Right atrium auricular region (tissue), 2 donors: ENCODE results near the gene TOP3B. TPM values are rescaled to one million over a fixed set of nuclear protein-coding genes. Genes with fewer than 3 reads are reported as not detected.
"Not testable (repeated sequence)": the region's sequence is repeated elsewhere in the genome, so short reads cannot be mapped to it uniquely, and the experiment has no call there.

ENCODE experiments used
- DNase-seq: peaks from one replicate; pipeline ENCODE4 v3.0.0-alpha.2; 2019; ENCODE audit warnings: low spot score
- H3K27ac ChIP-seq, 2 donors: fragments of 200-600 bp; sonication (generic); 1 replicate in 1 of 2; 2 replicates in 1 of 2; pipeline ENCODE4 v1.5.1; 2016 to 2019
- H3K27me3 ChIP-seq, 2 donors: fragments of 200-600 bp; sonication (generic); one replicate each; pipeline versions ENCODE4 v1.5.1 to v1.6.0; 2017 to 2019
- H3K36me3 ChIP-seq: fragments of 200-600 bp; sonication (generic); one replicate; pipeline ENCODE4 v1.5.1; 2016
- H3K4me1 ChIP-seq, 2 donors: fragments of 200-600 bp; sonication (generic); one replicate each; pipeline versions ENCODE4 v1.5.1 to v1.6.0; 2017 to 2019
- H3K4me3 ChIP-seq, 2 donors: fragments of 200-600 bp; sonication (generic); 1 replicate in 1 of 2; 2 replicates in 1 of 2; pipeline ENCODE4 v1.5.1; 2017 to 2019; ENCODE audit warnings: mild to moderate bottlenecking in 1 of 2, moderate library complexity in 1 of 2
- H3K9me3 ChIP-seq, 2 donors: fragments of 200-600 bp; sonication (generic); one replicate each; pipeline ENCODE4 v1.5.1; 2019
- total RNA-seq, 2 donors: library from RNA; depleted of rRNA; stranded (reverse); fragments of >200 nt; gene quantifications; one replicate each; pipeline ENCODE4 v1.1.0, GENCODE V29; 2016
- TF ChIP-seq, protein P1 (sequence below), 2 donors: fragments of 200-600 bp; sonication (generic); IDR thresholded peaks; one replicate each; pipeline ENCODE4 v1.5.1; 2019; ENCODE audit warnings: antibody characterized with exemption in 2 of 2

Gene TOP3B
- total RNA-seq, 2 donors from 2014 or later: 11.5 to 12.3 TPM

- H3K27me3 ChIP-seq: no peaks in the 10 kb centered on the region
- H3K4me1 ChIP-seq: peaks cover 0 to 13% of the 10 kb centered on the region in 2 donors
- peaks cover 11% of the 10 kb centered on the region for H3K36me3 ChIP-seq
- H3K27ac ChIP-seq: no peak overlapping the region
- TF ChIP-seq, protein P1, sequence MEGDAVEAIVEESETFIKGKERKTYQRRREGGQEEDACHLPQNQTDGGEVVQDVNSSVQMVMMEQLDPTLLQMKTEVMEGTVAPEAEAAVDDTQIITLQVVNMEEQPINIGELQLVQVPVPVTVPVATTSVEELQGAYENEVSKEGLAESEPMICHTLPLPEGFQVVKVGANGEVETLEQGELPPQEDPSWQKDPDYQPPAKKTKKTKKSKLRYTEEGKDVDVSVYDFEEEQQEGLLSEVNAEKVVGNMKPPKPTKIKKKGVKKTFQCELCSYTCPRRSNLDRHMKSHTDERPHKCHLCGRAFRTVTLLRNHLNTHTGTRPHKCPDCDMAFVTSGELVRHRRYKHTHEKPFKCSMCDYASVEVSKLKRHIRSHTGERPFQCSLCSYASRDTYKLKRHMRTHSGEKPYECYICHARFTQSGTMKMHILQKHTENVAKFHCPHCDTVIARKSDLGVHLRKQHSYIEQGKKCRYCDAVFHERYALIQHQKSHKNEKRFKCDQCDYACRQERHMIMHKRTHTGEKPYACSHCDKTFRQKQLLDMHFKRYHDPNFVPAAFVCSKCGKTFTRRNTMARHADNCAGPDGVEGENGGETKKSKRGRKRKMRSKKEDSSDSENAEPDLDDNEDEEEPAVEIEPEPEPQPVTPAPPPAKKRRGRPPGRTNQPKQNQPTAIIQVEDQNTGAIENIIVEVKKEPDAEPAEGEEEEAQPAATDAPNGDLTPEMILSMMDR (IDR thresholded peaks at IDR 0.05): no peak
- no peak for DNase-seq
- no peak overlapping the region for H3K4me3 ChIP-seq
- H3K9me3 ChIP-seq: no peaks in the 10 kb centered on the region
Observed at GRCh38 chr22:21918466-21919185, 64.0 kb downstream of the TOP3B start.

DNA sequence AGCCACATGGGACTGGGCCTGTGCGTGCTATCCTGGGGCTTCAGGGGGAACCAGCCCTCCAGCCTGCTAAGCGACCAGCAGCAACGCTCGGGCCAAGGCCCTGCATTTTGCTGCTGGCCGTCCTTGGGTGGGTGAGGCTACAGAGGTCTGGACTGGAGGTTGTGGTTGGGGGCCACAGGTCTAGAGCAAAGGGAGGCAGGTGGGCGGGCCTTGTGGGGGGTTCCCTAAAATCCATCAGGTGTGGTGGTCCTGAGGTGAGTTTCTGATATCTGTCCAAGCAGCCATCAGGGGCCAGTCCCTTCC, 64.7 kb downstream of the TOP3B start:
- H3K36me3 ChIP-seq: peaks cover 11% of the 10 kb centered on the region
- TF ChIP-seq, protein P1 (IDR thresholded peaks at IDR 0.05): no peak
- H3K9me3 ChIP-seq: no peaks in the 10 kb centered on the region
- H3K27me3 ChIP-seq: no peaks in the 10 kb centered on the region
- no peak overlapping the region for H3K27ac ChIP-seq
- H3K4me3 ChIP-seq: no peak overlapping the region
- no peak for DNase-seq
- H3K4me1 ChIP-seq: peaks cover 0 to 13% of the 10 kb centered on the region in 2 donors

DNA sequence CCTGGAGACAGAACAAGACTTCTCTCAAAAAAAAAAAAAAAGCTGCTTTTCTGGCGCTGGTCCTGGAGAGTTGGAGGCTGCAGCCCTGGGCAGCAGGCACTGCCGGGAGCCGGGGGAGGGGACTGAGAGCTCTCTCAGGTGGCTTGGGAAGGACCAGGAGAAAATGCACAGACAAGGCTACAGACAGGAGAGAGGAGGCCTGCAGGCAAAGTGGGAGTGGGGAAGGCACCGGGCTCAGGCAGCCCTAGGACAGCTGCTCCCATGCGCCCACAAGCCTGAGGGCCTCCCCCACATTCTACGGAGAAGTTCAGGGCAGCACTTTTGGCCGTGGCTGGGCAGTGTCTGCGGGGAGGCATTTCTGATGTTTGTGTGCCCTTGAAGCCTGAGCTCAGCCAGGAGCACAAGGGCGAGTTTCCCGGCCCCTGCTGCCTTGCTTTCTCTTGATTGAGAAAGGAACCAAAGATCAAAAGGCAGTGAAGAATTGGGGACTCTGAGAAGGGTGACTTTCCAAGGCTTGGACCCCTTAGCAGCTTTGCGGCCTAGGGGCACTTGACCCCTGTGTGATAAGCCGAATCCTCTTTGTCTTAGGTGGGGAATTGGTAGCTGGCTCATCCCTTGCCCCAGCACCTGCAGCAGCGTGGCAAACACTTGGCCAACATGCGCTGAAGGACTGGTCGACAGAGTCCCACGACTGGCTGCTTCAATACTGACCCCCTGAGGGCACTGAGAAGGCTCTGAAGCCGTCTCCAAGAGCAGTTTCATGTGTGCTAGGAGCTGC, 65.2 kb downstream of the TOP3B start:
- no peak overlapping the region for H3K4me3 ChIP-seq
- H3K4me1 ChIP-seq: peaks cover 0 to 13% of the 10 kb centered on the region in 2 donors
- H3K27me3 ChIP-seq: no peaks in the 10 kb centered on the region
- H3K36me3 ChIP-seq: peaks cover 11% of the 10 kb centered on the region
- no peak for DNase-seq
- no peaks in the 10 kb centered on the region for H3K9me3 ChIP-seq
- TF ChIP-seq, protein P1 (IDR thresholded peaks at IDR 0.05): no peak
- H3K27ac ChIP-seq: no peak overlapping the region

DNA sequence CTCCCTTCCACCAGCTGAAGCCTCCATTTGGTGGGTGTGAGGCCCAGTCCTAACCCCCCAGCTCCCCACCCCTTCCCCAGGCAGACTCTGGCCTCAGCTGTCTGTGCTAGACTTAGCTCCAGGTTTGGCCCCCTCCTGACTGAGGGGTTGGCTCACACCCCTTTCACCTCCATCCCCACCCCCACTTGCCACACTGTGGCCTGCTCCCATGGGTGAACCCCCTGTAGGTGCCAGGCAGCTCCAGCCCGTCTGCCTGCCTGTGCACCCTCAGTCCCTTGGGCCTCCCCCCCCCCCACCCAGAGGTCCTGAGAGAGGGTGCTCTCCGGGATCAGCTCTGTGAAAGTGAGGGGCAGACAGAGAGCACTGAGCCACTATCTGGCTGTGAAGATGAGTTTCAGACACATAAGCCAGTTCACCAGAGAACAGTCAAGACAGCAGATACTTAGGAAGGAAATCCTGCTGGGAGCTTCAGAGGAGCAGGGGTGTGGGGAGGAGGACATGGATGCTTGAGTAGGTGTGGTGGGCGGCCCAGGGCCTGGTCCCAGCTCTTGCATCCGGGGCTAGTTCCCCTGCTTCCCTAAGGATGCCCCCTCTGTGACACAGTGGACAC, 66.2 kb downstream of the TOP3B start:
- H3K27ac ChIP-seq: no peak overlapping the region
- TF ChIP-seq, protein P1 (IDR thresholded peaks at IDR 0.05): no peak
- no peak for DNase-seq
- no peak overlapping the region for H3K4me3 ChIP-seq
- H3K36me3 ChIP-seq: peaks cover 11% of the 10 kb centered on the region
- H3K9me3 ChIP-seq: no peaks in the 10 kb centered on the region
- H3K4me1 ChIP-seq: peaks cover 0 to 13% of the 10 kb centered on the region in 2 donors
- H3K27me3 ChIP-seq: no peaks in the 10 kb centered on the region

GRCh38 chr22:21915624-21916308, 66.8 kb downstream of the TOP3B start:
- H3K36me3 ChIP-seq: peaks cover 9% of the 10 kb centered on the region
- H3K4me1 ChIP-seq: peaks cover 0 to 13% of the 10 kb centered on the region in 2 donors
- no peak overlapping the region for H3K27ac ChIP-seq
- H3K27me3 ChIP-seq: no peaks in the 10 kb centered on the region
- no peak for DNase-seq
- TF ChIP-seq, protein P1 (IDR thresholded peaks at IDR 0.05): no peak
- H3K9me3 ChIP-seq: no peaks in the 10 kb centered on the region
- no peak overlapping the region for H3K4me3 ChIP-seq

DNA sequence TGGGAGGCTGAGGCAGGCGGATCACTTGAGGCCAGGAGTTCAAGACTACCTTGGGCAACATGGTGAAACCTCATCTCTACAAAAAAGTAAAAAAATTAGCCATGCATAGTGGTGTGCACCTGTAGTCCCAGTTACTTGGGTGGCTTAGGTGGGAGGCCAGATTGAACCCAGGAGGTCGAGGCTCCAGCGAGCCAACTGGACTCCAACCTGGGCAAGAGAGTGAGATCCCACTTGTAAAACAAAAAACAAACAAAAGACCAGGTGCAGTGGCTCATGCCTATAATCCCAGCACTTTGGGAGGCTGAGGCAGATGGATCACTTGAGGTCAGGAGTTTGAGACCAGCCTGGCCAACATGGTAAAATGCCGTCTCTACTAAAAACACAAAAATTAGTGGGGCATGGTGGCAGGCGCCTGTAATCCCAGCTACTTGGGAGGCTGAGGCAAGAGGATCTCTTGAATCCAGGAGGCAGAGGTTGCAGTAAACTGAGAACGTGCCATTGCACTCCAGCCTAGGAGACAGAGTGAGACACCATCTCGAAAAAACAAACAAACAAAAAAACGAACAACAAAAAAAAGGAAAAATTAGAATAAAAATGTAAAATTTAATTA, 68.4 kb downstream of the TOP3B start:
- peaks cover 0 to 13% of the 10 kb centered on the region in 2 donors for H3K4me1 ChIP-seq
- not testable (repeated sequence) for H3K9me3 ChIP-seq, H3K36me3 ChIP-seq, H3K4me3 ChIP-seq, DNase-seq, H3K27ac ChIP-seq, H3K27me3 ChIP-seq

DNA sequence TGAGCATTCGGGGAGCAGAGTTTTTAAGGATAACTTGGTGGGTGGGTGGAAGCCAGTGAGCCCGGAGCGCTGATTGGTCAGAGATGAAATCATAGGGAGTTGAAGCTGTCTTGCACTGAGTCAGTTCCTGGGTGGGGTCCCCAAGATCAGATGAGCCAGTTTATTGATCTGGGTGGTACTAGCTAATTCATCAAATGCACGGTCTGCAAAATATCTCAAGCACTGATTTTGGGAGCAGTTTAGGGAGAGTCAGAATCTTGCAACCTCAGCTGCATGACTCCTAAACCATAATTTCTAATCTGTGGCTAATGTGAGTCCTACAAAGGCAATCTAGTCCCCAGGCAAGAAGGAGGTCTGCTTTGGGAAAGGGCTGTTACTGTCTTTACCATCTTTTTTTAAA, 72.2 kb downstream of the TOP3B start:
- not testable (repeated sequence) for H3K4me1 ChIP-seq, H3K9me3 ChIP-seq, DNase-seq

More for the DNA sequence above, 72.2 kb downstream of the TOP3B start:
- not testable (repeated sequence) for H3K27ac ChIP-seq, H3K27me3 ChIP-seq, H3K4me3 ChIP-seq, H3K36me3 ChIP-seq
